ENCODE results near the gene LGSN. TPM values are rescaled to one million over a fixed set of nuclear protein-coding genes. Genes with fewer than 3 reads are reported as not detected.

LGSN gene
- total RNA-seq, 1 donor from 2014 or later, result not detected

- no peak for DNase-seq (ENCODE audit: low spot score)
- no peak overlapping the region for H3K27ac Mint-ChIP-seq (ENCODE audit: unreplicated experiment)
These were observed 56.3 kb downstream of the LGSN start for GRCh38 chr6:63263444-63263843.

GRCh38 chr6:63261820-63262219 is 58.0 kb downstream of the LGSN start:
- H3K4me1 Mint-ChIP-seq (ENCODE audit: unreplicated experiment), result no peaks in the 10 kb centered on the region
- no peak for DNase-seq (ENCODE audit: low spot score)
- TF ChIP-seq CTCF (IDR thresholded peaks at IDR 0.05; ENCODE audit: unreplicated experiment), result no peak
- no peaks in the 10 kb centered on the region for H3K36me3 Mint-ChIP-seq (ENCODE audit: low read depth, unreplicated experiment)
- H3K27me3 Mint-ChIP-seq (ENCODE audit: unreplicated experiment), result no peaks in the 10 kb centered on the region
- no peak overlapping the region for H3K27ac Mint-ChIP-seq (ENCODE audit: unreplicated experiment)
- H3K9me3 Mint-ChIP-seq (ENCODE audit: unreplicated experiment), result no peaks in the 10 kb centered on the region
- H3K4me3 Mint-ChIP-seq (ENCODE audit: unreplicated experiment), result no peak overlapping the region

More at GRCh38 chr6:63263444-63263843, 56.3 kb downstream of the LGSN start:
- H3K27me3 Mint-ChIP-seq (ENCODE audit: unreplicated experiment), result no peaks in the 10 kb centered on the region
- H3K4me1 Mint-ChIP-seq (ENCODE audit: unreplicated experiment), result no peaks in the 10 kb centered on the region
- H3K9me3 Mint-ChIP-seq (ENCODE audit: unreplicated experiment), result no peaks in the 10 kb centered on the region
- no peak overlapping the region for H3K4me3 Mint-ChIP-seq (ENCODE audit: unreplicated experiment)
- H3K36me3 Mint-ChIP-seq (ENCODE audit: low read depth, unreplicated experiment), result no peaks in the 10 kb centered on the region
- no peak for TF ChIP-seq CTCF (IDR thresholded peaks at IDR 0.05; ENCODE audit: unreplicated experiment)

- Mint-ChIP-seq H3K36me3 (ENCODE audit: low read depth, unreplicated experiment) (no peaks in the 10 kb centered on the region), H3K4me1 (ENCODE audit: unreplicated experiment) (no peaks in the 10 kb centered on the region), H3K27ac (ENCODE audit: unreplicated experiment) (no peak overlapping the region), H3K9me3 (ENCODE audit: unreplicated experiment) (no peaks in the 10 kb centered on the region), H3K27me3 (ENCODE audit: unreplicated experiment) (no peaks in the 10 kb centered on the region), H3K4me3 (ENCODE audit: unreplicated experiment) (no peak overlapping the region)
- no peak for TF ChIP-seq CTCF (IDR thresholded peaks at IDR 0.05; ENCODE audit: unreplicated experiment)
- no peak for DNase-seq (ENCODE audit: low spot score)
These were observed 60.6 kb downstream of the LGSN start for GRCh38 chr6:63259153-63259552.

GRCh38 chr6:63249875-63250482 is 69.8 kb downstream of the LGSN start:
- no peaks in the 10 kb centered on the region for H3K27me3 Mint-ChIP-seq (ENCODE audit: unreplicated experiment)
- TF ChIP-seq CTCF (IDR thresholded peaks at IDR 0.05; ENCODE audit: unreplicated experiment), result no peak

GRCh38 chr6:63246581-63246980 is 73.2 kb downstream of the LGSN start:
- Mint-ChIP-seq H3K4me1 (ENCODE audit: unreplicated experiment) (no peaks in the 10 kb centered on the region), H3K9me3 (ENCODE audit: unreplicated experiment) (no peaks in the 10 kb centered on the region), H3K27me3 (ENCODE audit: unreplicated experiment) (no peaks in the 10 kb centered on the region), H3K27ac (ENCODE audit: unreplicated experiment) (no peak overlapping the region), H3K36me3 (ENCODE audit: low read depth, unreplicated experiment) (no peaks in the 10 kb centered on the region), H3K4me3 (ENCODE audit: unreplicated experiment) (no peak overlapping the region)
- no peak for TF ChIP-seq CTCF (IDR thresholded peaks at IDR 0.05; ENCODE audit: unreplicated experiment)
- no peak for DNase-seq (ENCODE audit: low spot score)

More at GRCh38 chr6:63249875-63250482, 69.8 kb downstream of the LGSN start:
- H3K4me3 Mint-ChIP-seq (ENCODE audit: unreplicated experiment), result no peak overlapping the region
- no peaks in the 10 kb centered on the region for H3K4me1 Mint-ChIP-seq (ENCODE audit: unreplicated experiment)
- no peaks in the 10 kb centered on the region for H3K9me3 Mint-ChIP-seq (ENCODE audit: unreplicated experiment)
- H3K36me3 Mint-ChIP-seq (ENCODE audit: low read depth, unreplicated experiment), result no peaks in the 10 kb centered on the region
- no peak overlapping the region for H3K27ac Mint-ChIP-seq (ENCODE audit: unreplicated experiment)
- no peak for DNase-seq (ENCODE audit: low spot score)

Measured in endothelial cell (in vitro differentiated cells).